Astrocyte (in vitro differentiated cells and primary cell): ENCODE data around the gene ORAI2. TPM values are rescaled to one million over a fixed set of nuclear protein-coding genes. Genes with fewer than 3 reads are reported as not detected.
"Not testable (repeated sequence)": the region's sequence is repeated elsewhere in the genome, so short reads cannot be mapped to it uniquely, and the experiment has no call there.

Source experiments
- DNase-seq: peaks from one replicate; pipeline ENCODE4 v3.0.0-alpha.2; 2010; ENCODE audit warnings: low read depth
- FAIRE-seq: peaks from 2 replicates; lab custom pipeline; 2011; peaks lifted over from hg19 to GRCh38; lab: Jason Lieb, UNC
- H2AFZ ChIP-seq: 2 replicates; pipeline ENCODE4 v1.6.0; 2012; ENCODE audit warnings: low read depth, low read length, inconsistent platforms
- H3K27ac ChIP-seq: 2 replicates; pipeline ENCODE4 v1.5.1; 2011; ENCODE audit warnings: low read depth, low read length, inconsistent platforms
- H3K27me3 ChIP-seq: 2 replicates; pipeline ENCODE4 v1.6.0; 2011; ENCODE audit warnings: low read length, inconsistent platforms; ENCODE audit not compliant: insufficient read depth
- H3K36me3 ChIP-seq: 2 replicates; pipeline ENCODE4 v1.5.1; 2011; ENCODE audit warnings: low read length, inconsistent platforms; ENCODE audit not compliant: insufficient read depth
- H3K4me1 ChIP-seq: 2 replicates; pipeline ENCODE4 v1.5.1; 2011; ENCODE audit warnings: low read length, inconsistent platforms; ENCODE audit not compliant: insufficient read depth
- H3K4me2 ChIP-seq: 2 replicates; pipeline ENCODE4 v1.6.0; 2012; ENCODE audit warnings: low read length, inconsistent platforms
- H3K4me3 ChIP-seq: 2 replicates; pipeline ENCODE4 v1.5.1; 2011; ENCODE audit warnings: low read depth, mild to moderate bottlenecking, low read length, inconsistent platforms; ENCODE audit not compliant: insufficient read depth
- H3K79me2 ChIP-seq: 2 replicates; pipeline ENCODE4 v1.6.0; 2012; ENCODE audit warnings: mild to moderate bottlenecking, low read length, inconsistent platforms; ENCODE audit not compliant: insufficient read depth
- H3K9ac ChIP-seq: 2 replicates; pipeline ENCODE4 v1.6.0; 2012; ENCODE audit warnings: mild to moderate bottlenecking, low read length, inconsistent platforms
- H3K9me3 ChIP-seq: 2 replicates; pipeline ENCODE4 v1.5.1; 2012; ENCODE audit warnings: low read depth, mild to moderate bottlenecking, low read length, inconsistent platforms; ENCODE audit not compliant: insufficient read depth
- H4K20me1 ChIP-seq: 2 replicates; pipeline ENCODE4 v1.6.0; 2012; ENCODE audit warnings: low read length, inconsistent platforms; ENCODE audit not compliant: insufficient read depth
- H3K27ac Mint-ChIP-seq: one replicate; pipeline ENCODE4 v1.8.0; 2021; ENCODE audit warnings: mild to moderate bottlenecking, mixed read lengths; ENCODE audit not compliant: unreplicated experiment
- H3K27me3 Mint-ChIP-seq: one replicate; pipeline ENCODE4 v1.8.0; 2021; ENCODE audit warnings: low read depth, mixed read lengths; ENCODE audit not compliant: unreplicated experiment
- H3K36me3 Mint-ChIP-seq: one replicate; pipeline ENCODE4 v1.8.0; 2021; ENCODE audit warnings: low read depth, mixed read lengths; ENCODE audit not compliant: unreplicated experiment
- H3K4me1 Mint-ChIP-seq: one replicate; pipeline ENCODE4 v1.8.0; 2021; ENCODE audit warnings: low read depth, mixed read lengths; ENCODE audit not compliant: unreplicated experiment
- H3K4me3 Mint-ChIP-seq: one replicate; pipeline ENCODE4 v1.8.0; 2021; ENCODE audit warnings: mild to moderate bottlenecking, moderate library complexity, mixed read lengths; ENCODE audit not compliant: unreplicated experiment
- H3K9me3 Mint-ChIP-seq: one replicate; pipeline ENCODE4 v1.8.0; 2021; ENCODE audit warnings: mild to moderate bottlenecking, mixed read lengths; ENCODE audit not compliant: unreplicated experiment
- CTCF ChIP-seq: IDR thresholded peaks from 2 replicates; pipeline ENCODE4 v1.5.1; 2011; ENCODE audit warnings: low read depth, mild to moderate bottlenecking, inconsistent platforms, low read length, moderate library complexity; ENCODE audit not compliant: insufficient read depth
- EZH2 ChIP-seq: IDR thresholded peaks from 2 replicates; pipeline ENCODE4 v1.6.1; 2012; ENCODE audit warnings: mild to moderate bottlenecking, low read length, inconsistent platforms; ENCODE audit not compliant: insufficient read depth
- total RNA-seq: library from RNA; stranded (reverse); gene quantifications from 2 replicates; pipeline ENCODE4 v1.2.1, GENCODE V29; 2021

The ORAI2 gene
- total RNA-seq, 1 donor from 2014 or later, result 64.4 TPM

- Histone ChIP-seq H4K20me1 (peaks cover 56% of the 10 kb centered on the region), H3K4me2 (no peak overlapping the region), H3K9me3 (no peaks in the 10 kb centered on the region), H2AFZ (no peak overlapping the region), H3K4me3 (no peak overlapping the region), H3K9ac (no peak overlapping the region), H3K27me3 (no peaks in the 10 kb centered on the region), H3K4me1 (no peaks in the 10 kb centered on the region), H3K36me3 (peaks cover 50% of the 10 kb centered on the region), H3K79me2 (peaks cover 7% of the 10 kb centered on the region), H3K27ac (no peak overlapping the region)
- Mint-ChIP-seq H3K27ac (no peak overlapping the region), H3K36me3 (peaks cover 36% of the 10 kb centered on the region), H3K9me3 (peaks cover 2% of the 10 kb centered on the region), H3K27me3 (no peaks in the 10 kb centered on the region), H3K4me1 (no peaks in the 10 kb centered on the region), H3K4me3 (no peak overlapping the region)
- TF ChIP-seq EZH2 (no peak), CTCF (no peak)
- FAIRE-seq (no peak), DNase-seq (no peak)
Observed at GRCh38 chr7:102407910-102408309, 25.5 kb upstream of the ORAI2 start.

- H3K9me3 ChIP-seq, DNase-seq, H3K27me3 ChIP-seq, H3K4me1 Mint-ChIP-seq, H3K9ac ChIP-seq, H3K4me3 ChIP-seq, H3K27me3 Mint-ChIP-seq, H2AFZ ChIP-seq, H3K79me2 ChIP-seq, H3K27ac ChIP-seq, FAIRE-seq, H3K9me3 Mint-ChIP-seq, H3K27ac Mint-ChIP-seq, H3K4me3 Mint-ChIP-seq, H3K4me1 ChIP-seq, H3K4me2 ChIP-seq: not testable (repeated sequence)
- Histone ChIP-seq H4K20me1 (peaks cover 54% of the 10 kb centered on the region), H3K36me3 (peaks cover 46% of the 10 kb centered on the region)
- H3K36me3 Mint-ChIP-seq, result peaks cover 36% of the 10 kb centered on the region
Observed at GRCh38 chr7:102408530-102408929, 24.8 kb upstream of the ORAI2 start.

GRCh38 chr7:102409340-102409739, 24.0 kb upstream of the ORAI2 start:
- Mint-ChIP-seq H3K4me3 (no peak overlapping the region), H3K4me1 (no peaks in the 10 kb centered on the region), H3K27me3 (no peaks in the 10 kb centered on the region), H3K36me3 (peaks cover 34% of the 10 kb centered on the region), H3K27ac (no peak overlapping the region), H3K9me3 (peaks cover 2% of the 10 kb centered on the region)
- Histone ChIP-seq H3K27me3 (no peaks in the 10 kb centered on the region), H3K4me2 (no peak overlapping the region), H2AFZ (no peak overlapping the region), H3K79me2 (peaks cover 7% of the 10 kb centered on the region), H3K36me3 (peaks cover 39% of the 10 kb centered on the region), H4K20me1 (peaks cover 46% of the 10 kb centered on the region), H3K4me1 (no peaks in the 10 kb centered on the region), H3K9ac (no peak overlapping the region), H3K27ac (no peak overlapping the region), H3K4me3 (no peak overlapping the region), H3K9me3 (no peaks in the 10 kb centered on the region)
- FAIRE-seq (no peak), DNase-seq (no peak)
- no peak for TF ChIP-seq CTCF
- no peak for TF ChIP-seq EZH2
